ENCODE results near the gene C16orf78.

C16orf78 gene

GRCh38 chr16:49332589-49333258 is 40.9 kb upstream of the C16orf78 start:
- Mint-ChIP-seq H3K4me1 (no peaks in the 10 kb centered on the region), H3K27ac (no peak overlapping the region), H3K36me3 (ENCODE audit: low read depth) (no peaks in the 10 kb centered on the region)

DNA sequence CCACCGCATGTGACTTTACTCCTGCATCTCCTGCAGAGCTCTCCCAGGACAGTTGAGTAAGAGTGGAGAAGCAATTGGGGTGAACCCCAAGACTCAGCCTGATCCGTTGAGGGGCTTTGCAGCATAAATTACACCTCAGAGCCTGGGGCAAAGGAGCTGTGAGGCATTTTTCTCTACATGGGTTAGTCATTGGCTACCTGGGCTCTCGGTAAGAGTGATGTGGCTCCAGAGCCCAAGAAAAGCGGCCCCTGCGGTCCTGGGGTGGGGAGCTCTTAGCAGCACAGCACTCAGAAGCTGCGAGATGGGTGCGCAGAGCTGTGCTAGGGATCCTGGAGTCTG is 40.4 kb upstream of the C16orf78 start:
- Mint-ChIP-seq H3K9me3 (no peaks in the 10 kb centered on the region), H3K27ac (no peak overlapping the region)

More at GRCh38 chr16:49332589-49333258, 40.9 kb upstream of the C16orf78 start:
- TF ChIP-seq, protein P1, sequence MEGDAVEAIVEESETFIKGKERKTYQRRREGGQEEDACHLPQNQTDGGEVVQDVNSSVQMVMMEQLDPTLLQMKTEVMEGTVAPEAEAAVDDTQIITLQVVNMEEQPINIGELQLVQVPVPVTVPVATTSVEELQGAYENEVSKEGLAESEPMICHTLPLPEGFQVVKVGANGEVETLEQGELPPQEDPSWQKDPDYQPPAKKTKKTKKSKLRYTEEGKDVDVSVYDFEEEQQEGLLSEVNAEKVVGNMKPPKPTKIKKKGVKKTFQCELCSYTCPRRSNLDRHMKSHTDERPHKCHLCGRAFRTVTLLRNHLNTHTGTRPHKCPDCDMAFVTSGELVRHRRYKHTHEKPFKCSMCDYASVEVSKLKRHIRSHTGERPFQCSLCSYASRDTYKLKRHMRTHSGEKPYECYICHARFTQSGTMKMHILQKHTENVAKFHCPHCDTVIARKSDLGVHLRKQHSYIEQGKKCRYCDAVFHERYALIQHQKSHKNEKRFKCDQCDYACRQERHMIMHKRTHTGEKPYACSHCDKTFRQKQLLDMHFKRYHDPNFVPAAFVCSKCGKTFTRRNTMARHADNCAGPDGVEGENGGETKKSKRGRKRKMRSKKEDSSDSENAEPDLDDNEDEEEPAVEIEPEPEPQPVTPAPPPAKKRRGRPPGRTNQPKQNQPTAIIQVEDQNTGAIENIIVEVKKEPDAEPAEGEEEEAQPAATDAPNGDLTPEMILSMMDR (IDR thresholded peaks at IDR 0.05; ENCODE audit: unreplicated experiment in 3 of 3): no peak
- no peak overlapping the region for H3K4me3 Mint-ChIP-seq
- no peaks in the 10 kb centered on the region for H3K9me3 Mint-ChIP-seq
- peaks cover 26% of the 10 kb centered on the region for H3K27me3 Mint-ChIP-seq (ENCODE audit: low read depth)

DNA sequence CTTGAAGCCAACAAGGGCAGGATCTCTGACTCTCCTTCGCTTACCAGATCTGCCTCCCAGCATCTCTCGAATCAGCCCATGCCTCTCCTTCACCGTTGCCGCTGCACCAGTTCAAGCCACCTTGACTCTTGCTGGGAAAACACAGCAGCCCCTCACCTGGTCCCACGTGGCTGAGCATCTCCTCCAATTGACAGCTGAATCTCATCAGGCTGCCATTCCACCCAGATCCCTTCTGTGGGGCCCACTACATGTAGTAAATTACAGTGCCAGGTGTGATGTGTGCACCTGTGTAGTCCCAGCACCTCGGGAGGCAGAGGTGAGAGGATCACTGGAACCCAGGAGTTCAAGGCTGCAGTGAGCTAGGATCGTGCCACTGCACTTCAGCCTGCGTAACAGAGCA is 37.8 kb upstream of the C16orf78 start:
- H3K4me3 Mint-ChIP-seq: no peak overlapping the region

More for the DNA sequence above, 40.4 kb upstream of the C16orf78 start:
- Mint-ChIP-seq H3K36me3 (ENCODE audit: low read depth) (no peaks in the 10 kb centered on the region), H3K4me3 (no peak overlapping the region), H3K27me3 (ENCODE audit: low read depth) (peaks cover 29% of the 10 kb centered on the region), H3K4me1 (no peaks in the 10 kb centered on the region)
- TF ChIP-seq, protein P1 (IDR thresholded peaks at IDR 0.05; ENCODE audit: unreplicated experiment in 3 of 3): no peak

DNA sequence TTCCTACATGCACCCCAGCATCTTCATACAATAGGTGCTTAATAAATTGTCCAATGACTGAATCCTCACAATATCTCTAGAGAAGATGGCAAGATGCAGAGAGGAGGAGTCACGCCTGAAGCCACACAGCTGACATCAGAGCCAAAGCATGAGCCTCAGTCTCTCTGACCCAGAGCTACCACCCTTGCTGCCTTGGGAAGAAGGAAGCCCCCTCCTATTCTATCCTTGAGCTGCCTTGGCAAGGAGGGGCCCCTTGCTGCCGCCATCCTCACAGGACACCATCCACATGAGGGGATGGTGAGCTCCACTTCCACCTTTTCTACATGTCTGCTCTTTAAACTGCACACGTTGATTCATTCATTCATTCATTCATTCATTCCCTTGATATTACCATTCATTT is 37.0 kb upstream of the C16orf78 start:
- no peak overlapping the region for H3K4me3 Mint-ChIP-seq
- TF ChIP-seq, protein P1 (IDR thresholded peaks at IDR 0.05; ENCODE audit: unreplicated experiment in 3 of 3): no peak
- H3K4me1 Mint-ChIP-seq: no peaks in the 10 kb centered on the region
- no peak overlapping the region for H3K27ac Mint-ChIP-seq
- no peaks in the 10 kb centered on the region for H3K9me3 Mint-ChIP-seq
- H3K27me3 Mint-ChIP-seq (ENCODE audit: low read depth): peaks cover 47% of the 10 kb centered on the region
- no peaks in the 10 kb centered on the region for H3K36me3 Mint-ChIP-seq (ENCODE audit: low read depth)

More for the DNA sequence above, 37.8 kb upstream of the C16orf78 start:
- TF ChIP-seq, protein P1 (IDR thresholded peaks at IDR 0.05; ENCODE audit: unreplicated experiment in 3 of 3): no peak
- H3K4me1 Mint-ChIP-seq: no peaks in the 10 kb centered on the region
- H3K27me3 Mint-ChIP-seq (ENCODE audit: low read depth): peaks cover 42% of the 10 kb centered on the region
- H3K9me3 Mint-ChIP-seq: no peaks in the 10 kb centered on the region
- H3K36me3 Mint-ChIP-seq (ENCODE audit: low read depth): no peaks in the 10 kb centered on the region
- no peak overlapping the region for H3K27ac Mint-ChIP-seq

- Mint-ChIP-seq H3K4me3 (no peak overlapping the region), H3K4me1 (no peaks in the 10 kb centered on the region), H3K27ac (no peak overlapping the region), H3K9me3 (no peaks in the 10 kb centered on the region), H3K36me3 (ENCODE audit: low read depth) (no peaks in the 10 kb centered on the region), H3K27me3 (ENCODE audit: low read depth) (peaks cover 49% of the 10 kb centered on the region)
- TF ChIP-seq, protein P1 (IDR thresholded peaks at IDR 0.05; ENCODE audit: unreplicated experiment in 3 of 3): no peak
Observed at GRCh38 chr16:49337814-49338350, 35.7 kb upstream of the C16orf78 start.
